Parathyroid adenoma (tissue), 2 donors: ENCODE data around the gene PRDM2.

ENCODE experiments used
- H2AFZ ChIP-seq: fragments of 300-600 bp; sonication (generic); one replicate; pipeline ENCODE4 v1.7.0; 2017; ENCODE audit warnings: antibody characterized with exemption, mild to moderate bottlenecking
- H3K27ac ChIP-seq: fragments of 300-600 bp; sonication (generic); one replicate; pipeline ENCODE4 v1.7.0; 2017
- H3K27me3 ChIP-seq: fragments of 300-600 bp; sonication (generic); one replicate; pipeline ENCODE4 v1.7.0; 2017; ENCODE audit warnings: low read length; ENCODE audit not compliant: control insufficient read depth, insufficient read depth
- H3K36me3 ChIP-seq: fragments of 300-600 bp; sonication (generic); one replicate; pipeline ENCODE4 v1.7.0; 2017; ENCODE audit warnings: low read length; ENCODE audit not compliant: control insufficient read depth, insufficient read depth
- H3K4me1 ChIP-seq: fragments of 300-600 bp; sonication (generic); one replicate; pipeline ENCODE4 v1.7.0; 2017; ENCODE audit warnings: control low read depth
- H3K4me2 ChIP-seq: fragments of 300-600 bp; sonication (generic); one replicate; pipeline ENCODE4 v1.7.0; 2017; ENCODE audit warnings: low read length
- H3K4me3 ChIP-seq: fragments of 300-600 bp; sonication (generic); one replicate; pipeline ENCODE4 v1.7.0; 2017; ENCODE audit warnings: low read depth, low read length
- H3K79me2 ChIP-seq: fragments of 300-600 bp; sonication (generic); one replicate; pipeline ENCODE4 v1.7.0; 2017; ENCODE audit warnings: control low read depth
- H3K9ac ChIP-seq: fragments of 300-600 bp; sonication (generic); one replicate; pipeline ENCODE4 v1.7.0; 2017; ENCODE audit warnings: mild to moderate bottlenecking
- H3K9me3 ChIP-seq: fragments of 300-600 bp; sonication (generic); one replicate; pipeline ENCODE4 v1.7.0; 2017; ENCODE audit warnings: low read length; ENCODE audit not compliant: control insufficient read depth
- CTCF ChIP-seq: fragments of 300-600 bp; sonication (generic); IDR thresholded peaks from one replicate; pipeline ENCODE4 v1.7.0; 2017; ENCODE audit warnings: antibody characterized with exemption, mild to moderate bottlenecking
- donor health status: primary hyperparathyroidism.

Gene PRDM2

GRCh38 chr1:13792419-13792818, 92.4 kb downstream of the PRDM2 start:
- TF ChIP-seq CTCF = no peak
- no peak overlapping the region for H3K4me3 ChIP-seq
- no peak overlapping the region for H3K4me2 ChIP-seq
- no peaks in the 10 kb centered on the region for H3K27me3 ChIP-seq
- H3K36me3 ChIP-seq = no peaks in the 10 kb centered on the region
- H3K9me3 ChIP-seq = no peaks in the 10 kb centered on the region
- H3K4me1 ChIP-seq = no peaks in the 10 kb centered on the region
- no peak overlapping the region for H3K9ac ChIP-seq
- H2AFZ ChIP-seq = no peak overlapping the region
- no peak overlapping the region for H3K27ac ChIP-seq
- no peaks in the 10 kb centered on the region for H3K79me2 ChIP-seq

GRCh38 chr1:13793088-13793730, 93.2 kb downstream of the PRDM2 start:
- H3K79me2 ChIP-seq = no peaks in the 10 kb centered on the region
- H3K36me3 ChIP-seq = no peaks in the 10 kb centered on the region
- H3K9me3 ChIP-seq = no peaks in the 10 kb centered on the region
- H3K27me3 ChIP-seq = no peaks in the 10 kb centered on the region
- H3K27ac ChIP-seq = no peak overlapping the region
- H3K4me1 ChIP-seq = no peaks in the 10 kb centered on the region
- H3K4me3 ChIP-seq = no peak overlapping the region
- no peak overlapping the region for H3K4me2 ChIP-seq
- TF ChIP-seq CTCF = no peak
- H3K9ac ChIP-seq = no peak overlapping the region
- no peak overlapping the region for H2AFZ ChIP-seq

- no peak overlapping the region for H3K27ac ChIP-seq
- H3K9me3 ChIP-seq = no peaks in the 10 kb centered on the region
- no peaks in the 10 kb centered on the region for H3K4me1 ChIP-seq
- TF ChIP-seq CTCF = no peak
- H3K79me2 ChIP-seq = no peaks in the 10 kb centered on the region
- no peaks in the 10 kb centered on the region for H3K36me3 ChIP-seq
- no peak overlapping the region for H2AFZ ChIP-seq
- H3K9ac ChIP-seq = no peak overlapping the region
- no peak overlapping the region for H3K4me3 ChIP-seq
- H3K4me2 ChIP-seq = no peak overlapping the region
- H3K27me3 ChIP-seq = no peaks in the 10 kb centered on the region
Measured at GRCh38 chr1:13794231-13795187, 94.5 kb downstream of the PRDM2 start.

GRCh38 chr1:13797397-13797796, 97.4 kb downstream of the PRDM2 start:
- no peaks in the 10 kb centered on the region for H3K4me1 ChIP-seq
- H3K27ac ChIP-seq = no peak overlapping the region
- H3K9ac ChIP-seq = no peak overlapping the region
- no peaks in the 10 kb centered on the region for H3K9me3 ChIP-seq
- no peaks in the 10 kb centered on the region for H3K79me2 ChIP-seq
- H2AFZ ChIP-seq = no peak overlapping the region
- H3K4me2 ChIP-seq = no peak overlapping the region
- no peaks in the 10 kb centered on the region for H3K36me3 ChIP-seq
- no peak overlapping the region for H3K4me3 ChIP-seq
- H3K27me3 ChIP-seq = no peaks in the 10 kb centered on the region
- TF ChIP-seq CTCF = no peak
